Measurements from ENCODE around the gene NAV1.

GRCh38 chr1:201584471-201585092, 45.7 kb downstream of the NAV1 start:
- TF ChIP-seq POLR2AphosphoS5 (IDR thresholded peaks at IDR 0.05; ENCODE audit: low read depth, low read length) (no peak), TAF1 (IDR thresholded peaks at IDR 0.05; ENCODE audit: low read depth, low read length) (no peak)

Data from GM12891 (cell line).